H9 (cell line): ENCODE measurements around the gene GPX2. TPM values are rescaled to one million over a fixed set of nuclear protein-coding genes. Genes with fewer than 3 reads are reported as not detected.

ENCODE experiments used
- DNase-seq: peaks from one replicate; pipeline ENCODE4 v3.0.0-alpha.2; 2017
- H2AFZ ChIP-seq: one replicate; pipeline ENCODE4 v1.6.1; 2013; ENCODE audit warnings: mild to moderate bottlenecking, low read length, control low read depth, moderate library complexity
- H2AK5ac ChIP-seq: 2 replicates; pipeline ENCODE4 v1.6.1; 2013; ENCODE audit warnings: low read length, control low read depth, mixed read lengths; ENCODE audit not compliant: insufficient read length
- H2BK120ac ChIP-seq: one replicate; pipeline ENCODE4 v1.6.1; 2013; ENCODE audit warnings: low read depth, mild to moderate bottlenecking, low read length, control low read depth, inconsistent platforms; ENCODE audit not compliant: poor library complexity, severe bottlenecking
- H2BK12ac ChIP-seq: 2 replicates; pipeline ENCODE4 v1.6.1; 2013; ENCODE audit warnings: low read length, control low read depth, mixed read lengths, low read depth; ENCODE audit not compliant: insufficient read length
- H2BK15ac ChIP-seq: 2 replicates; pipeline ENCODE4 v1.6.1; 2013; ENCODE audit warnings: low read depth, low read length, control low read depth
- H2BK20ac ChIP-seq: one replicate; pipeline ENCODE4 v1.6.1; 2013; ENCODE audit warnings: low read depth, mild to moderate bottlenecking, low read length, control low read depth, inconsistent platforms; ENCODE audit not compliant: poor library complexity, severe bottlenecking
- H2BK5ac ChIP-seq: 2 replicates; pipeline ENCODE4 v1.6.1; 2013; ENCODE audit warnings: low read length, control low read depth, mixed read lengths; ENCODE audit not compliant: insufficient read length
- H3K14ac ChIP-seq: 2 replicates; pipeline ENCODE4 v1.6.1; 2013; ENCODE audit warnings: low read length, control low read depth; ENCODE audit not compliant: insufficient read depth
- H3K18ac ChIP-seq: 2 replicates; pipeline ENCODE4 v1.6.1; 2013; ENCODE audit warnings: low read depth, mild to moderate bottlenecking, mixed read lengths, low read length, control low read depth; ENCODE audit not compliant: insufficient read length
- H3K23ac ChIP-seq: 2 replicates; pipeline ENCODE4 v1.6.1; 2013; ENCODE audit warnings: low read length, control low read depth, mixed read lengths, low read depth; ENCODE audit not compliant: insufficient read length
- H3K23me2 ChIP-seq: 2 replicates; pipeline ENCODE4 v1.6.1; 2013; ENCODE audit warnings: low read depth, mild to moderate bottlenecking, mixed read lengths, low read length, control low read depth; ENCODE audit not compliant: insufficient read length, poor library complexity, severe bottlenecking
- H3K27ac ChIP-seq: 2 replicates; pipeline ENCODE4 v1.5.1; 2013; ENCODE audit warnings: low read length, control low read depth, mixed read lengths, low read depth; ENCODE audit not compliant: insufficient read length
- H3K27me3 ChIP-seq: 2 replicates; pipeline ENCODE4 v1.6.1; 2013; ENCODE audit warnings: low read length, control low read depth, inconsistent platforms; ENCODE audit not compliant: insufficient read depth
- H3K4ac ChIP-seq: 2 replicates; pipeline ENCODE4 v1.6.1; 2013; ENCODE audit warnings: low read depth, mild to moderate bottlenecking, control low read depth, inconsistent platforms, low read length, moderate library complexity
- H3K4me1 ChIP-seq: 2 replicates; pipeline ENCODE4 v1.6.1; 2013; ENCODE audit warnings: low read length, control low read depth, inconsistent platforms; ENCODE audit not compliant: insufficient read depth
- H3K4me2 ChIP-seq: 2 replicates; pipeline ENCODE4 v1.6.1; 2013; ENCODE audit warnings: low read length, control low read depth, mixed read lengths; ENCODE audit not compliant: insufficient read length, insufficient read depth
- H3K56ac ChIP-seq: 2 replicates; pipeline ENCODE4 v1.6.1; 2013; ENCODE audit warnings: low read depth, mild to moderate bottlenecking, mixed read lengths, low read length, control low read depth; ENCODE audit not compliant: insufficient read length
- H3K79me1 ChIP-seq: 2 replicates; pipeline ENCODE4 v1.6.1; 2013; ENCODE audit warnings: low read depth, mild to moderate bottlenecking, moderate library complexity, low read length, control low read depth, inconsistent platforms; ENCODE audit not compliant: insufficient read depth, poor library complexity, severe bottlenecking
- H3K79me2 ChIP-seq: 2 replicates; pipeline ENCODE4 v1.6.1; 2013; ENCODE audit warnings: low read length, control low read depth, inconsistent platforms; ENCODE audit not compliant: insufficient read depth
- H3K9ac ChIP-seq: 2 replicates; pipeline ENCODE4 v1.6.1; 2013; ENCODE audit warnings: low read length, control low read depth, mixed read lengths; ENCODE audit not compliant: insufficient read length; ENCODE audit errors: extremely low read depth
- H3K9me3 ChIP-seq: one replicate; pipeline ENCODE4 v1.6.1; 2013; ENCODE audit warnings: low read depth, low read length, inconsistent platforms; ENCODE audit not compliant: control insufficient read depth
- H3T11ph ChIP-seq: one replicate; pipeline ENCODE4 v1.6.1; 2013; ENCODE audit warnings: mild to moderate bottlenecking, low read length, control low read depth, inconsistent platforms
- H4K20me1 ChIP-seq: one replicate; pipeline ENCODE4 v1.6.1; 2013; ENCODE audit not compliant: control insufficient read depth, insufficient read length, insufficient read depth
- H4K5ac ChIP-seq: 2 replicates; pipeline ENCODE4 v1.6.1; 2013; ENCODE audit warnings: low read depth, mild to moderate bottlenecking, mixed read lengths, low read length, control low read depth; ENCODE audit not compliant: insufficient read length
- H4K8ac ChIP-seq: replicated peaks from 2 replicates; pipeline ENCODE4 v1.6.1; 2013; ENCODE audit warnings: low read length, control low read depth, mixed read lengths, low read depth; ENCODE audit not compliant: insufficient read length
- H4K91ac ChIP-seq: 2 replicates; pipeline ENCODE4 v1.6.1; 2013; ENCODE audit warnings: low read depth, mild to moderate bottlenecking, moderate library complexity, mixed read lengths, low read length, control low read depth; ENCODE audit not compliant: insufficient read length
- H3K27ac Mint-ChIP-seq, 3 experiments: 2 replicates in 2 of 3; 3 replicates in 1 of 3; pipeline ENCODE4 v1.8.0; 2020 to 2021; ENCODE audit warnings: mixed read lengths in 3 of 3, mild to moderate bottlenecking in 1 of 3, moderate library complexity in 1 of 3
- H3K27me3 Mint-ChIP-seq: 2 replicates; pipeline ENCODE4 v1.8.0; 2021; ENCODE audit warnings: low read depth, mild to moderate bottlenecking, moderate library complexity, mixed read lengths
- H3K36me3 Mint-ChIP-seq, 3 experiments: 2 replicates in 2 of 3; 3 replicates in 1 of 3; pipeline ENCODE4 v1.8.0; 2020 to 2021; ENCODE audit warnings: low read depth in 3 of 3, mixed read lengths in 3 of 3; ENCODE audit not compliant: insufficient read depth in 1 of 3
- H3K4me1 Mint-ChIP-seq, 2 experiments: 2 replicates each; pipeline ENCODE4 v1.8.0; 2020; ENCODE audit warnings: mixed read lengths in 2 of 2
- H3K4me3 Mint-ChIP-seq, 2 experiments: 2 replicates in 1 of 2; 3 replicates in 1 of 2; pipeline ENCODE4 v1.8.0; 2020 to 2021; ENCODE audit warnings: mild to moderate bottlenecking in 2 of 2, mixed read lengths in 2 of 2, moderate library complexity in 1 of 2
- H3K9me3 Mint-ChIP-seq, 2 experiments: 2 replicates in 1 of 2; 3 replicates in 1 of 2; pipeline ENCODE4 v1.8.0; 2020; ENCODE audit warnings: mild to moderate bottlenecking in 2 of 2, mixed read lengths in 2 of 2, moderate library complexity in 1 of 2
- CTCF ChIP-seq: fragments of 200-600 bp; sonication (generic); conservative IDR thresholded peaks from 3 replicates; pipeline ENCODE4 v1.8.0; 2021; ENCODE audit warnings: antibody characterized with exemption, mild to moderate bottlenecking
- WGBS: extraction: QIAGEN DNeasy Blood & Tissue Kit; methylation state at CpG from one replicate; pipeline ENCODE4 v1.1.7; 2013; ENCODE audit warnings: missing lambda C conversion rate, low lambda C conversion rate, mixed read lengths; ENCODE audit not compliant: insufficient read length; ENCODE audit errors: extremely low coverage; 5-methylcytosine and 5-hydroxymethylcytosine counted together
- total RNA-seq: library from RNA; stranded (reverse); gene quantifications from 2 replicates; pipeline ENCODE4 v1.2.1, GENCODE V29; 2021

The GPX2 gene
- total RNA-seq, 1 experiment from 2014 or later: 0.79 TPM

- H3K9me3 ChIP-seq: no peaks in the 10 kb centered on the region
- no peak overlapping the region for H2AFZ ChIP-seq
- no peaks in the 10 kb centered on the region for H3K27me3 ChIP-seq
- no peak overlapping the region for H4K91ac ChIP-seq
- no peak overlapping the region for H3K14ac ChIP-seq
- no peak overlapping the region for H4K5ac ChIP-seq
- H2BK20ac ChIP-seq: no peak overlapping the region
- Mint-ChIP-seq H3K4me1 (peaks cover 35 to 41% of the 10 kb centered on the region in 2 experiments), H3K27me3 (no peaks in the 10 kb centered on the region), H3K36me3 (peaks cover 3 to 10% (median 5%) of the 10 kb centered on the region in 3 experiments; a peak in 6 of 7 replicates), H3K4me3 (no peak overlapping the region), H3K27ac (peak overlapping the region in 1 of 3 experiments; percentile 77; a peak in 3 of 7 replicates), H3K9me3 (no peaks in the 10 kb centered on the region; a peak in 2 of 5 replicates)
- H3K56ac ChIP-seq: no peak overlapping the region
- H3K18ac ChIP-seq: no peak overlapping the region
- no peaks in the 10 kb centered on the region for H3K23me2 ChIP-seq
- no peaks in the 10 kb centered on the region for H3K79me1 ChIP-seq
- no peak overlapping the region for H3K9ac ChIP-seq
- no peak overlapping the region for H3K27ac ChIP-seq
- H2AK5ac ChIP-seq: no peak overlapping the region
- H2BK15ac ChIP-seq: no peak overlapping the region
- H3K4me2 ChIP-seq: no peak overlapping the region
- H2BK12ac ChIP-seq: no peak overlapping the region
- no peak overlapping the region for H3T11ph ChIP-seq
- WGBS: no CpG with 5 or more reads among the region's 5 CpGs
- no peak overlapping the region for H3K23ac ChIP-seq
- TF ChIP-seq CTCF: peak; percentile 64
- H4K8ac ChIP-seq: no peak overlapping the region
- no peak overlapping the region for H3K4ac ChIP-seq
- H3K79me2 ChIP-seq: no peaks in the 10 kb centered on the region
- H2BK5ac ChIP-seq: no peak overlapping the region
- peaks cover 13% of the 10 kb centered on the region; the same call in 1 of the 2 replicates for H3K4me1 ChIP-seq
- DNase-seq: peak; percentile 76
- H2BK120ac ChIP-seq: no peak overlapping the region
- no peaks in the 10 kb centered on the region for H4K20me1 ChIP-seq
These were observed 18.3 kb upstream of the GPX2 start for GRCh38 chr14:64960762-64961276.
